Measurements from ENCODE around the gene RGS6. TPM values are rescaled to one million over a fixed set of nuclear protein-coding genes. Genes with fewer than 3 reads are reported as not detected.

RGS6 gene
- total RNA-seq, 1 donor from 2014 or later = 1.6 TPM

GRCh38 chr14:72401632-72402376 lies 469.6 kb downstream of the RGS6 start:
- H3K27ac Mint-ChIP-seq = no peak overlapping the region
- DNase-seq (ENCODE audit: extremely low spot score, unreplicated experiment) = no peak
- no peaks in the 10 kb centered on the region for H3K36me3 Mint-ChIP-seq
- H3K27me3 Mint-ChIP-seq = no peaks in the 10 kb centered on the region
- no peaks in the 10 kb centered on the region for H3K4me1 Mint-ChIP-seq (ENCODE audit: unreplicated experiment)
- no peaks in the 10 kb centered on the region for H3K9me3 Mint-ChIP-seq
- TF ChIP-seq CTCF (conservative IDR thresholded peaks at IDR 0.05) = no peak
- H3K4me3 Mint-ChIP-seq = no peak overlapping the region

DNA sequence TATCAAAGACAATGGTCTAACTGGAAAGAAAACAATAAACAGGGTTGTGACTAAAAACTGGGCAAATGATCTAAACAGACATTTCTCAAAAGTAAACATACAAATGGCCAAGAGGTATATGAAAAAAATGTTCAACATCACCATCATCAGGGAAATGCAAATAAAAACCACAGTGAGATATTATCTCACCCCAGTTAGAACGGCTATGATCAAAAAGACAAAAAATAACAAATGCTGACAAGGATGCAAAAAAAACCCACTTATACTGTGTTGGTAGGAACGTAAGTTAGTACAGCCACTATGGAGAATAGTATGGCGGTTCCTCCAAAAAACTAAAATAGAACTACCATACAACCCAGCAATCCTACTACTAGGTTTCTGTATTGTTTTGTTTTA lies 470.1 kb downstream of the RGS6 start:
- no peak for DNase-seq (ENCODE audit: extremely low spot score, unreplicated experiment)
- Mint-ChIP-seq H3K4me1 (ENCODE audit: unreplicated experiment) (no peaks in the 10 kb centered on the region), H3K4me3 (no peak overlapping the region), H3K9me3 (no peaks in the 10 kb centered on the region), H3K27me3 (no peaks in the 10 kb centered on the region), H3K36me3 (no peaks in the 10 kb centered on the region), H3K27ac (no peak overlapping the region)
- TF ChIP-seq CTCF (conservative IDR thresholded peaks at IDR 0.05) = no peak

DNA sequence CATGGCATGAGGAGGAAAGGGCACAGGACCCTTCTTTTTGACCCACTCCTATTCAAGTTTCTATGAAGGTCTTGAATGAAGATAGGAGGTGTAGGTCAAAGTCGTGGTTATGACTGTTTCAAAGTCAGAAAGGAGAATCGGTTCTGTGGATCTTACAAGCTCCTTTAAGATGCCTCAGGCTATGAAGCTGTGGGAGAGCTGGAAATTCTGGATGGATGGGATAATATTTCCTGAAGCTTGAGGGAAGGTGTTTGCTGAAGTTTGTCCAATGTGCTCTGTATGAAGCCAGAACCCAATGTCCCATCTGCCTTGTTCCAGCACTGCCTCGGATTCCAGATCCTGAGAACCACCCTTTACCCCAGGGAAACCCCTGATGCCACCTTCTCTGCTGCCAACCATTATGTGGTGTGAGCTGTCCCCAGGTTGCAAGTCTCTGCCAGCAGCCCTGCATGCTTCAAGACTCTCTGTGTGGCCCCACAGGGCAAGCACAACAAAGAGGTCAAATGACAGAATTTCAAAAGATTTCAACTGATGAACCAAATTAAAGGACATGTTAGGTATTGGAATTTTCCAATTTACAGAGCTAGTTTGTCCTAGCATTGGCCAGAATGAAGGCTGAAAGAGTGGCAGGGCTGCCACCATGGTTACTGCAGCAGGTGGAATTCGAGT lies 472.0 kb downstream of the RGS6 start:
- H3K4me3 Mint-ChIP-seq = no peak overlapping the region
- no peaks in the 10 kb centered on the region for H3K36me3 Mint-ChIP-seq
- no peak for DNase-seq (ENCODE audit: extremely low spot score, unreplicated experiment)
- H3K27me3 Mint-ChIP-seq = no peaks in the 10 kb centered on the region
- H3K9me3 Mint-ChIP-seq = no peaks in the 10 kb centered on the region
- H3K27ac Mint-ChIP-seq = no peak overlapping the region
- H3K4me1 Mint-ChIP-seq (ENCODE audit: unreplicated experiment) = no peaks in the 10 kb centered on the region
- TF ChIP-seq CTCF (conservative IDR thresholded peaks at IDR 0.05) = no peak

GRCh38 chr14:72404998-72405397 lies 472.8 kb downstream of the RGS6 start:
- no peaks in the 10 kb centered on the region for H3K9me3 Mint-ChIP-seq
- no peak for DNase-seq (ENCODE audit: extremely low spot score, unreplicated experiment)

DNA sequence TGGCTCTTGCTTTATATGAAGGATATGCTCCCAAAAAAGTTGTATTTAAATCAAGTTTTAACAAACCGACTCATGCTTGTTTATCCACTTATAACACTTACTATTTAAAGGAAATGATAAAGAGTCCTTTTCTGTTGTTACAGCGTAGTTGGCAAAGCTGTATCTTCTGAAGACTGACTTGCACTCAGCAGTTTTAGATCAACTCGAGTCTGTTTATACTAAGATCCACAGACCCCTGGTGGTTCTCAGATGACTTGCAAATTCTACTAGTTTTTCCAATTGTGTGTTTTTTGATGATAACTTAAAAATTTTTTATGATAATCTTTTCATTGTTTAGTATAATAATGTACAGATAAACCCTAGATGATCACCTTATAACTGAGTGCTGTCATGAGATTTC lies 475.8 kb downstream of the RGS6 start:
- H3K27ac Mint-ChIP-seq = no peak overlapping the region

More at GRCh38 chr14:72404998-72405397, 472.8 kb downstream of the RGS6 start:
- peak; percentile 20 for TF ChIP-seq CTCF (conservative IDR thresholded peaks at IDR 0.05)
- Mint-ChIP-seq H3K27me3 (no peaks in the 10 kb centered on the region), H3K36me3 (no peaks in the 10 kb centered on the region), H3K4me3 (no peak overlapping the region), H3K4me1 (ENCODE audit: unreplicated experiment) (no peaks in the 10 kb centered on the region), H3K27ac (no peak overlapping the region)

More for the DNA sequence above, 475.8 kb downstream of the RGS6 start:
- H3K4me3 Mint-ChIP-seq = no peak overlapping the region
- TF ChIP-seq CTCF (conservative IDR thresholded peaks at IDR 0.05) = peak; percentile 18
- no peaks in the 10 kb centered on the region for H3K4me1 Mint-ChIP-seq (ENCODE audit: unreplicated experiment)
- H3K9me3 Mint-ChIP-seq = no peaks in the 10 kb centered on the region
- no peaks in the 10 kb centered on the region for H3K27me3 Mint-ChIP-seq
- no peaks in the 10 kb centered on the region for H3K36me3 Mint-ChIP-seq
- DNase-seq (ENCODE audit: extremely low spot score, unreplicated experiment) = no peak
